Measurements from ENCODE around the gene TAF13. TPM values are rescaled to one million over a fixed set of nuclear protein-coding genes. Genes with fewer than 3 reads are reported as not detected.

The TAF13 gene, protein sequence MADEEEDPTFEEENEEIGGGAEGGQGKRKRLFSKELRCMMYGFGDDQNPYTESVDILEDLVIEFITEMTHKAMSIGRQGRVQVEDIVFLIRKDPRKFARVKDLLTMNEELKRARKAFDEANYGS
- total RNA-seq = 10 to 100 TPM in 3 of 4 donors, 1 to 10 TPM in 1; 4.0 to 33.0 (median 32.0) TPM

- H3K4me3 ChIP-seq = peak within 1 kb of the TSS; percentile 52 to 70 (median 62)
- no peaks in the 10 kb centered on the region for H3K9me3 ChIP-seq
- H3K27me3 ChIP-seq = no peaks in the 10 kb centered on the region
- in situ Hi-C loops (cut with MboI; ENCODE audit: low pct_ligation_motif_present in 1 of 4, low pct_unique_long_range_greater_than_20kb in 1 of 4, low sequenced_read_pairs in 3 of 4) = no loop called here
- H3K27ac ChIP-seq = peak within 1 kb of the TSS; percentile 79 to 97 (median 93)
- H3K36me3 ChIP-seq = no peaks in the 10 kb centered on the region
- 5% methylated on average over 6 to 39 of the region's 39 CpGs for WGBS, 2 donors (ENCODE audit: low coverage in 1 of 2)
- peaks cover 0 to 18% (median 11%) of the 10 kb centered on the region in 4 donors for H3K4me1 ChIP-seq
- intact Hi-C loops (cut with DNase I; ENCODE audit: low total_unique reads) = no loop called here
- no peak for TF ChIP-seq EP300 (IDR thresholded peaks at IDR 0.05; ENCODE audit: low read depth)
- TF ChIP-seq, protein P1, sequence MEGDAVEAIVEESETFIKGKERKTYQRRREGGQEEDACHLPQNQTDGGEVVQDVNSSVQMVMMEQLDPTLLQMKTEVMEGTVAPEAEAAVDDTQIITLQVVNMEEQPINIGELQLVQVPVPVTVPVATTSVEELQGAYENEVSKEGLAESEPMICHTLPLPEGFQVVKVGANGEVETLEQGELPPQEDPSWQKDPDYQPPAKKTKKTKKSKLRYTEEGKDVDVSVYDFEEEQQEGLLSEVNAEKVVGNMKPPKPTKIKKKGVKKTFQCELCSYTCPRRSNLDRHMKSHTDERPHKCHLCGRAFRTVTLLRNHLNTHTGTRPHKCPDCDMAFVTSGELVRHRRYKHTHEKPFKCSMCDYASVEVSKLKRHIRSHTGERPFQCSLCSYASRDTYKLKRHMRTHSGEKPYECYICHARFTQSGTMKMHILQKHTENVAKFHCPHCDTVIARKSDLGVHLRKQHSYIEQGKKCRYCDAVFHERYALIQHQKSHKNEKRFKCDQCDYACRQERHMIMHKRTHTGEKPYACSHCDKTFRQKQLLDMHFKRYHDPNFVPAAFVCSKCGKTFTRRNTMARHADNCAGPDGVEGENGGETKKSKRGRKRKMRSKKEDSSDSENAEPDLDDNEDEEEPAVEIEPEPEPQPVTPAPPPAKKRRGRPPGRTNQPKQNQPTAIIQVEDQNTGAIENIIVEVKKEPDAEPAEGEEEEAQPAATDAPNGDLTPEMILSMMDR (IDR thresholded peaks at IDR 0.05) = peak; percentile 29 to 76 (median 41)
- peak; percentile 96 for TF ChIP-seq POLR2A (IDR thresholded peaks at IDR 0.05)
- peak; percentile 98 to 99 (median 99) for TF ChIP-seq POLR2AphosphoS5 (IDR thresholded peaks at IDR 0.05)
- peak; percentile 95 for DNase-seq
Measured at GRCh38 chr1:109075531-109076490, at the start of gene TAF13. TAF13 (minus strand) TSS chr1:109076003; CDS start chr1:109075947, 56 bp downstream.

DNA sequence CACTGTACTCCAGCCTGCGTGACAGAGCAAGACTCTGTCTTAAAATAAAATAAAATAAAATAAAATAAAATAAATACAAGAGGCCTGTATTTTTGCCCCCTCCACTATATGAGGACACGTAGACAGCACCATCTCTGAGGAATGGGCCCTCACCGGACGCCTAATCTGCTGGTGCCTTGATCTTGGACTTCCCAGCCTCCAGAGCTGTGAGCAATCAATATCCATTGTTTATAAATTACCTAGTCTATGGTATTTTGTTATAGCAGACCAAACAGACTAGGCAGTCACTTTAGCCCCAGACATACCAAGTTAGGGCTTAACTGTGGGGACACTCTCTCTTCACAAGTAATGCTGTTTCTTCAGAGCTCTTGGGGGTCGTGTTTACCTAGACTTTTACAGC, 44.6 kb upstream of the TAF13 start:
- H3K27ac ChIP-seq = no peak overlapping the region

DNA sequence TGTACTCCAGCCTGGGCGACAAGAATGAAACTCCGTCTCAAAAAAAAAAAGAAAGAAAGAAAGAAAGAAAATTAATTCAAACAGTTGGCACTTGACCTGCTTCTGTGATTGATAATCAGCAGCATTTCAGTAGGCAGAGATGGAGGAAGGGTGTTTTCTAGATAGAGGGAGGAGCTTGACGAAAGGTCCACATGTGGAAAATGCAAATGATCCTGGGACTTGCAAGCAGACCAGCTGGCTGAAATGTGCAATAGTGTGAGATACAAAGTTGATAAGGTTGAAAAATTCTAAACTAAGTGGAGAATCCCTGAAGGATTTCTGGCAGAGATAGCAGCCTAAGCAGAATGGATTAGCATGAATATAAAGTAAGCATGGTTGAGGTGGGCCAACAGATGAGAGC, 42.3 kb upstream of the TAF13 start:
- H3K36me3 ChIP-seq = no peaks in the 10 kb centered on the region
- peaks cover 23% of the 10 kb centered on the region for H3K27me3 ChIP-seq
- peaks cover 6 to 21% (median 10%) of the 10 kb centered on the region in 4 donors for H3K4me1 ChIP-seq
- intact Hi-C loops (cut with DNase I; ENCODE audit: low total_unique reads) = loop anchor here (10.0 kb wide), 1 partner anchor 153 kb away; the partner anchor contains the start of gene CLCC1
- H3K27ac ChIP-seq = no peak overlapping the region
- TF ChIP-seq POLR2AphosphoS5 (IDR thresholded peaks at IDR 0.05) (no peak), POLR2A (IDR thresholded peaks at IDR 0.05) (no peak), EP300 (IDR thresholded peaks at IDR 0.05; ENCODE audit: low read depth) (no peak)
- TF ChIP-seq, protein P1 (IDR thresholded peaks at IDR 0.05) = no peak
- no peak overlapping the region for H3K4me3 ChIP-seq
- no peak for DNase-seq
- 76 to 82% methylated on average over 3 of the region's 3 CpGs for WGBS, 2 donors (ENCODE audit: low coverage in 1 of 2)
- H3K9me3 ChIP-seq = no peaks in the 10 kb centered on the region
- in situ Hi-C loops (cut with MboI; ENCODE audit: low pct_ligation_motif_present in 1 of 4, low pct_unique_long_range_greater_than_20kb in 1 of 4, low sequenced_read_pairs in 3 of 4) = no loop called here

More for the DNA sequence above, 44.6 kb upstream of the TAF13 start:
- TF ChIP-seq POLR2AphosphoS5 (IDR thresholded peaks at IDR 0.05) (no peak), POLR2A (IDR thresholded peaks at IDR 0.05) (no peak), EP300 (IDR thresholded peaks at IDR 0.05; ENCODE audit: low read depth) (no peak)
- TF ChIP-seq, protein P1 (IDR thresholded peaks at IDR 0.05) = no peak
- Histone ChIP-seq H3K4me1 (peaks cover 0 to 5% (median 1%) of the 10 kb centered on the region in 4 donors), H3K27me3 (peaks cover 4% of the 10 kb centered on the region), H3K4me3 (no peak overlapping the region), H3K9me3 (no peaks in the 10 kb centered on the region), H3K36me3 (no peaks in the 10 kb centered on the region)
- intact Hi-C loops (cut with DNase I; ENCODE audit: low total_unique reads) = no loop called here
- DNase-seq = no peak
- WGBS, 2 donors (ENCODE audit: low coverage in 1 of 2) = 90 to 94% methylated on average over 5 of the region's 5 CpGs
- in situ Hi-C loops (cut with MboI; ENCODE audit: low pct_ligation_motif_present in 1 of 4, low pct_unique_long_range_greater_than_20kb in 1 of 4, low sequenced_read_pairs in 3 of 4) = no loop called here

- Histone ChIP-seq H3K4me3 (peak overlapping the region in 1 of 4 donors; percentile 40), H3K27ac (peak overlapping the region; percentile 36 to 73 (median 50)), H3K9me3 (no peaks in the 10 kb centered on the region), H3K4me1 (peaks cover 8 to 33% (median 20%) of the 10 kb centered on the region in 4 donors), H3K36me3 (no peaks in the 10 kb centered on the region), H3K27me3 (peaks cover 23% of the 10 kb centered on the region)
- in situ Hi-C loops (cut with MboI; ENCODE audit: low pct_ligation_motif_present in 1 of 4, low pct_unique_long_range_greater_than_20kb in 1 of 4, low sequenced_read_pairs in 3 of 4) = no loop called here
- intact Hi-C loops (cut with DNase I; ENCODE audit: low total_unique reads) = loop anchor here (10.0 kb wide), 1 partner anchor 151 kb away; the partner anchor contains the start of gene CLCC1
- no peak for TF ChIP-seq POLR2AphosphoS5 (IDR thresholded peaks at IDR 0.05)
- TF ChIP-seq POLR2A (IDR thresholded peaks at IDR 0.05) = no peak
- no peak for TF ChIP-seq EP300 (IDR thresholded peaks at IDR 0.05; ENCODE audit: low read depth)
- TF ChIP-seq, protein P1 (IDR thresholded peaks at IDR 0.05) = no peak
- DNase-seq = no peak
- 36 to 50% methylated on average over 1 of the region's 1 CpG for WGBS, 2 donors (ENCODE audit: low coverage in 1 of 2)
Measured at GRCh38 chr1:109116286-109116685, 40.5 kb upstream of the TAF13 start.

Measured in transverse colon (tissue), 4 donors.